Testis (tissue), 2 donors: ENCODE results near the gene KCNG2.

Experiments
- POLR2A ChIP-seq: fragments of 450-650 bp; IDR thresholded peaks from one replicate; pipeline ENCODE4 v1.6.1; 2017; ENCODE audit warnings: antibody characterized with exemption, mild to moderate bottlenecking, moderate library complexity
- TF ChIP-seq, protein P1 (sequence below), 3 experiments: fragments of 450-650 bp in 2 of 3; fragments of 200-600 bp in 1 of 3; sonication (generic) in 1 of 3; IDR thresholded peaks; one replicate each; pipeline ENCODE4 v1.5.1; 2016 to 2019; ENCODE audit warnings: antibody characterized with exemption in 3 of 3, mild to moderate bottlenecking in 2 of 3, moderate library complexity in 1 of 3

DNA sequence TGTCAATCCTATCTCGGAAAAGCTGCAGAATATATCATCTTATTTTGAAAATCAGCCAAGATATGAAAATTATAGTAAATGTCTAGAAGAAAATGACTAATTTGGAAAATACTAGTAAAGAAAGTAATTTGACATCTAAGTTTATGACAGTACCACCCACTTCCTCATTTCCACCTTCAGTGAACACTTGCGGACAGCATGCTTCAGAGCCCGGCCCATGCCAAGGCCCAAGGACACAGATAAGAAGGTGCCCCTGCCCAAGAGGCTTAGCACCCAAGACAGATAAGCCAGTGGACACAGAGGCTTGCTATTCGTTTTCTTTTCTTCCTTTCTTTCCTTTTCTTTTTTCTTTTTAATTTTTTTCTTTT, 4.8 kb upstream of the KCNG2 start:
- no peak for TF ChIP-seq POLR2A
- TF ChIP-seq, protein P1, sequence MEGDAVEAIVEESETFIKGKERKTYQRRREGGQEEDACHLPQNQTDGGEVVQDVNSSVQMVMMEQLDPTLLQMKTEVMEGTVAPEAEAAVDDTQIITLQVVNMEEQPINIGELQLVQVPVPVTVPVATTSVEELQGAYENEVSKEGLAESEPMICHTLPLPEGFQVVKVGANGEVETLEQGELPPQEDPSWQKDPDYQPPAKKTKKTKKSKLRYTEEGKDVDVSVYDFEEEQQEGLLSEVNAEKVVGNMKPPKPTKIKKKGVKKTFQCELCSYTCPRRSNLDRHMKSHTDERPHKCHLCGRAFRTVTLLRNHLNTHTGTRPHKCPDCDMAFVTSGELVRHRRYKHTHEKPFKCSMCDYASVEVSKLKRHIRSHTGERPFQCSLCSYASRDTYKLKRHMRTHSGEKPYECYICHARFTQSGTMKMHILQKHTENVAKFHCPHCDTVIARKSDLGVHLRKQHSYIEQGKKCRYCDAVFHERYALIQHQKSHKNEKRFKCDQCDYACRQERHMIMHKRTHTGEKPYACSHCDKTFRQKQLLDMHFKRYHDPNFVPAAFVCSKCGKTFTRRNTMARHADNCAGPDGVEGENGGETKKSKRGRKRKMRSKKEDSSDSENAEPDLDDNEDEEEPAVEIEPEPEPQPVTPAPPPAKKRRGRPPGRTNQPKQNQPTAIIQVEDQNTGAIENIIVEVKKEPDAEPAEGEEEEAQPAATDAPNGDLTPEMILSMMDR (IDR thresholded peaks at IDR 0.05), result no peak
